Central memory CD4-positive, alpha-beta T cell (primary cell): ENCODE results near the gene ABCD3.

Source experiments
- DNase-seq: peaks from one replicate; pipeline ENCODE4 v3.0.0; 2022

ABCD3 gene

GRCh38 chr1:94529416-94529815 lies 111.2 kb downstream of the ABCD3 start:
- no peak for DNase-seq

GRCh38 chr1:94530373-94530878 lies 112.2 kb downstream of the ABCD3 start:
- no peak for DNase-seq

- no peak for DNase-seq
These were observed 113.5 kb downstream of the ABCD3 start for GRCh38 chr1:94531664-94532063.

- DNase-seq = no peak
These were observed 113.9 kb downstream of the ABCD3 start for GRCh38 chr1:94532077-94532476.

GRCh38 chr1:94535095-94535494 lies 116.9 kb downstream of the ABCD3 start:
- DNase-seq = no peak

GRCh38 chr1:94535879-94536278 lies 117.7 kb downstream of the ABCD3 start:
- DNase-seq = no peak

- no peak for DNase-seq
These were observed 119.1 kb downstream of the ABCD3 start for GRCh38 chr1:94537254-94537653.

- no peak for DNase-seq
These were observed 120.1 kb downstream of the ABCD3 start for GRCh38 chr1:94538243-94538827.

- no peak for DNase-seq
These were observed 121.3 kb downstream of the ABCD3 start for GRCh38 chr1:94539496-94539895.

- DNase-seq = no peak
These were observed 122.5 kb downstream of the ABCD3 start for GRCh38 chr1:94540440-94541245.

GRCh38 chr1:94541246-94542087 lies 123.3 kb downstream of the ABCD3 start, which contains the start of gene F3:
F3 (minus strand) TSS chr1:94541759; CDS start chr1:94541636, 123 bp downstream.
- DNase-seq = peak; percentile 1

GRCh38 chr1:94542088-94542870 lies 124.1 kb downstream of the ABCD3 start:
- DNase-seq = no peak

GRCh38 chr1:94543001-94543400 lies 124.8 kb downstream of the ABCD3 start:
- DNase-seq = no peak

- DNase-seq = no peak
These were observed 125.9 kb downstream of the ABCD3 start for GRCh38 chr1:94543893-94544635.

GRCh38 chr1:94544706-94545490 lies 126.7 kb downstream of the ABCD3 start:
- DNase-seq = no peak

- no peak for DNase-seq
These were observed 131.5 kb downstream of the ABCD3 start for GRCh38 chr1:94549706-94550105.

- no peak for DNase-seq
These were observed 132.2 kb downstream of the ABCD3 start for GRCh38 chr1:94550396-94550795.

- DNase-seq = no peak
These were observed 132.6 kb downstream of the ABCD3 start for GRCh38 chr1:94550800-94551241.

GRCh38 chr1:94551449-94551848 lies 133.3 kb downstream of the ABCD3 start:
- DNase-seq = no peak

GRCh38 chr1:94552071-94552586 lies 133.9 kb downstream of the ABCD3 start:
- no peak for DNase-seq
